ENCODE results near the gene TNIP1.

DNA sequence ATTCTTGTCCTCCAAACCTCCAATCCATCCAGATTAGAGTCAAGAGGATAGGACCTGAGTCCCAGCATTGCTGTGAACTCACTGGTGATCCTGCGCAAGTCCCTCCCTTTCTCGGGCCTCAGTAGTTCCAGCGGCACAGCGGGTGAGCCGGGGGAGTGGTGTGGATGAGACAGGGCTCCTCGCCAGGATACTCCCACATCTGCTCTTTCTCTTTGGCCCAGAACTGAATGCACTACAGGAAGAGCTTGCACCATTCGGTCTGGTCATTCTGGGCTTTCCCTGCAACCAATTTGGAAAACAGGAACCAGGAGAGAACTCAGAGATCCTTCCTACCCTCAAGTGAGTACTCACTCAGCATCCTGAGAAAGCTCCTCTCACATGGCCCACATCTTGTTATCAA is 54.2 kb downstream of the TNIP1 start:
- TF ChIP-seq YY1 (IDR thresholded peaks at IDR 0.05; ENCODE audit: insufficient read depth, insufficient read length): no peak
- TF ChIP-seq SUZ12 (IDR thresholded peaks at IDR 0.05; ENCODE audit: extremely low read depth, insufficient read depth, insufficient read length): no peak
- TF ChIP-seq ZNF274 (IDR thresholded peaks at IDR 0.05; ENCODE audit: low read depth, low read length): no peak
